ENCODE measurements around the gene CROT. TPM values are rescaled to one million over a fixed set of nuclear protein-coding genes. Genes with fewer than 3 reads are reported as not detected.

Gene CROT
- total RNA-seq, 2 donors from 2014 or later = 17.0 to 35.0 TPM

DNA sequence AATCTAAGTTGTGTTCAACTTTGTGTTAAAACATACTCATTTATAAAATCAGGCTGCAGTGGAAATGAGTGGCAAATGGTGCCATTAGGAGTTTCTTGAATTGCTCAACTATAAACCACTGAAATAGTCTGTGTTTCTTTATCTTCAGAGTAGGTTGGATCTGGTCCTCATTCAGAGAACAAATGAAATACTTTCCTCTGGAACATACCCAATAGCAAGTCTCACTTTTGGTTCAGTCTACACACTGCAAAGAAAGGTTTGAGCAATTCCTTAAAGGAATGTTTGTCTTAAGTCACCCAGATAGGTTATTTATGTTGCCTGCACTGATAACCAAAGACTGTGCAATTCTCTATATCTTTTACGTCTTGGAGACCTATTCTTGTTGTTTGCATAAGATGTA, 67.6 kb downstream of the CROT start:
- no peak for TF ChIP-seq POLR2AphosphoS5 (IDR thresholded peaks at IDR 0.05)
- no peak for TF ChIP-seq POLR2A (IDR thresholded peaks at IDR 0.05)
- TF ChIP-seq, protein P1, sequence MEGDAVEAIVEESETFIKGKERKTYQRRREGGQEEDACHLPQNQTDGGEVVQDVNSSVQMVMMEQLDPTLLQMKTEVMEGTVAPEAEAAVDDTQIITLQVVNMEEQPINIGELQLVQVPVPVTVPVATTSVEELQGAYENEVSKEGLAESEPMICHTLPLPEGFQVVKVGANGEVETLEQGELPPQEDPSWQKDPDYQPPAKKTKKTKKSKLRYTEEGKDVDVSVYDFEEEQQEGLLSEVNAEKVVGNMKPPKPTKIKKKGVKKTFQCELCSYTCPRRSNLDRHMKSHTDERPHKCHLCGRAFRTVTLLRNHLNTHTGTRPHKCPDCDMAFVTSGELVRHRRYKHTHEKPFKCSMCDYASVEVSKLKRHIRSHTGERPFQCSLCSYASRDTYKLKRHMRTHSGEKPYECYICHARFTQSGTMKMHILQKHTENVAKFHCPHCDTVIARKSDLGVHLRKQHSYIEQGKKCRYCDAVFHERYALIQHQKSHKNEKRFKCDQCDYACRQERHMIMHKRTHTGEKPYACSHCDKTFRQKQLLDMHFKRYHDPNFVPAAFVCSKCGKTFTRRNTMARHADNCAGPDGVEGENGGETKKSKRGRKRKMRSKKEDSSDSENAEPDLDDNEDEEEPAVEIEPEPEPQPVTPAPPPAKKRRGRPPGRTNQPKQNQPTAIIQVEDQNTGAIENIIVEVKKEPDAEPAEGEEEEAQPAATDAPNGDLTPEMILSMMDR (IDR thresholded peaks at IDR 0.05) = no peak
- no peaks in the 10 kb centered on the region for H3K27me3 ChIP-seq (replicated peaks; ENCODE audit: insufficient read depth)
- H3K9me3 ChIP-seq = no peaks in the 10 kb centered on the region
- no peaks in the 10 kb centered on the region for H3K36me3 ChIP-seq
- no peak for DNase-seq (ENCODE audit: low spot score)
- no peak overlapping the region for H3K4me3 ChIP-seq
- intact Hi-C loops (cut with DNase I) = no loop called here
- WGBS = 66% methylated on average over 1 of the region's 1 CpG
- H3K4me1 ChIP-seq (replicated peaks) = no peaks in the 10 kb centered on the region
- H3K27ac ChIP-seq = no peak overlapping the region

DNA sequence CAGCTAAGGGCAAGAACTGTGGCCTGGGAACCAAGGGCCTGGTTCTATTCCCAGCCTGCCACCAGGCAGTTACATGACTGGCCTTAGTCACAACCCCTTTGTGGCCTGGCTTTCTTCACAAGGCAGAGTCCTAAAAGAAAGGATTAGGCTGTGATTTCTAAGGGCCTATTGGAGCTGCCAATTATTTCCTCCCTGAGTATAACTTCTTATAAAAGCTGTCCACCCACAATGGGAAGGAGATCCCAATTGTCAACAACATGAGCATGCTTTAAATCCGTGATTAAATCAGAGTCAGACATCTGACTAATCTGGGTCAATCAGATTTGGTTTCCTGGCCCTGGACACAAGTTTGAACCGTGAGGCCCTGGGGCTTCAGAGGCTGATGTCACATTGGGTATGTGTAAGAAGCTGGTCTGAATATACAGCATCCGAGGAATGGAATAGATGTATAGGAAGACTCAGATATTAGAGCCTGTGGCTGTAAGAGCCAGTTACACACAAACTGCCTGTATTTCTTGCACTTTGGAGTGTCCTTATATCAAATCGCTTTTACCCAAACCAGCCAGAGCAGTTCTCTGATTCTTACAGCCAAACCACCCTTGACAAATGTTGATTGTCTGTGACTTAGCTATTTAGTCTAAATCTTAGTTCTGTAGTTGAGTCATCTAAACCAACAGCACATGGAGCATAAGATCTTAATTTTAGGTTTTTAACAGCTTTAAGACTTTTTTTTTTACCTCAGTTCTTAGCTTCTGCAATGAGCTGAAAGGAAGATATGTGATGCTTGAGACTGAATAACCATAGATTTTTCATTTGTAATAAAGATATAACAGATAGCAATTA, 68.7 kb downstream of the CROT start:
- H3K27me3 ChIP-seq (replicated peaks; ENCODE audit: insufficient read depth) = no peaks in the 10 kb centered on the region
- intact Hi-C loops (cut with DNase I) = no loop called here
- H3K27ac ChIP-seq = peak overlapping the region in 1 of 2 donors; percentile 6
- TF ChIP-seq POLR2AphosphoS5 (IDR thresholded peaks at IDR 0.05) (no peak), POLR2A (IDR thresholded peaks at IDR 0.05) (no peak)
- TF ChIP-seq, protein P1 (IDR thresholded peaks at IDR 0.05) = no peak
- no peak for DNase-seq (ENCODE audit: low spot score)
- no peaks in the 10 kb centered on the region for H3K9me3 ChIP-seq
- no peaks in the 10 kb centered on the region for H3K36me3 ChIP-seq
- WGBS = 43% methylated on average over 4 of the region's 4 CpGs
- no peak overlapping the region for H3K4me3 ChIP-seq
- no peaks in the 10 kb centered on the region for H3K4me1 ChIP-seq (replicated peaks)

DNA sequence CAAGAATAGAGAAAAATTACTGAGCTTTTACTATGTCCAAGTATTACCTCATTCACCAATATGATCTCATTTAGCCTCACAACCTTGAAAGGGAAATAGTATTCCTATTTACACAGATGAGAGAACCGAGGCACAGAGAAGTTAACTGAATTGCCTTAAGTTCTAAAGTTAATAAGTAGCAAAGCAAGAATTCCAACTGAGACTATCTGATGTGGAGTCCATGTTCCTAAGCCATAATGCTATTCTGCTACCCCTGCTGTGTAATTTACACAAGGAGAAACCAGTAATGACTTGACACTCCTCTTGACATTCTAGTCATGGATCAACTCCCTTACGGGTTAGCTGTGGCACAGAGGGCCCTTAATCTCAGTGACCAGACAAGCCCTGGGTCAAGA, 69.3 kb downstream of the CROT start:
- DNase-seq (ENCODE audit: low spot score) = no peak

DNA sequence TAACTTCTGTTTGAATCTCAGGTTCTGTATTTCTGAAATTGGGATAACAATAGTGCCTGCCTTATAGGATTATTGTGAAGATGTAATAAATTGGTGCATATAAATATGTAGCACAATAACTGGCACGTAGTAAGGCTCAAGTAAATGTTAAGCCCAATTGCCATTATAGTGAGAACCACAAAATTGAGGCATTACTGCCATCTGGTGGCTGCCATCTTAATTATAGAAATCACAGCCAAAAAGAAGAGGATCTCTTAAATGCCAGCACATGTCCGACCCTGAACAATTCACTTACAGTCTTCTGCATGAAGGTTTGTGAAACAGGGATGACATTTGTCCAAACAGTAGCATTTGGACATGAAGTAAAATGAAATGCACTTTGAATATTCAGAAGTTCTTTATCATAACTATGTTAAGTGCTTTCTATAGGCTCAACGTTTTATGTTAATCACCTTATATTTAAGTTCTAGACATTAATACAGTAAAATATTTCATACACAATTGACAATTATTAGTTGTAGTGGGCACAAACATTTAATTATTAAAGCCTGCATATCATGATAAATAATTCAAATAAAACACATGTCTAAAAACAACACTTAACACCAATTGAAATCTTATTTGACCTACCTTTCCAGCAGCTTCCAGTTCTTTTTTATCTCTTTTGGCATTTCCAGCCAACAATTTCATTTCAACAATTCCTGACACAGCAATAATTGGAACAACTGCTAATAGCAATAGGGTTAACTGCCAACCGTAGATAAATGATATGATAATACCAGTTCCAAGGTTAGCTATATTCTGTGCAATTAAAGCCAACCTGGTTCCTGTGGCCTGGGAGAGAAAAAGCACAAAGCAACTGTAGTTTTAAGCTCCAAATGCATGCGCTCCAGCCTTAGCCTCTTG, 71.5 kb downstream of the CROT start:
- Histone ChIP-seq H3K9me3 (no peaks in the 10 kb centered on the region), H3K27ac (no peak overlapping the region), H3K27me3 (replicated peaks; ENCODE audit: insufficient read depth) (no peaks in the 10 kb centered on the region), H3K36me3 (no peaks in the 10 kb centered on the region), H3K4me3 (no peak overlapping the region), H3K4me1 (replicated peaks) (no peaks in the 10 kb centered on the region)
- peak; percentile 65 for DNase-seq (ENCODE audit: low spot score)
- intact Hi-C loops (cut with DNase I) = loop anchor here (2.0 to 5.0 kb wide), 2 partner anchors 104 to 470 kb away; no protein-coding TSS in a partner anchor
- TF ChIP-seq, protein P1 (IDR thresholded peaks at IDR 0.05) = peak; percentile 42 to 88 (median 86)
- TF ChIP-seq POLR2AphosphoS5 (IDR thresholded peaks at IDR 0.05) (no peak), POLR2A (IDR thresholded peaks at IDR 0.05) (no peak)
- 49% methylated on average over 5 of the region's 5 CpGs for whole genome bisulfite sequencing

More for the DNA sequence above, 69.3 kb downstream of the CROT start:
- H3K4me1 ChIP-seq (replicated peaks) = no peaks in the 10 kb centered on the region
- H3K36me3 ChIP-seq = no peaks in the 10 kb centered on the region
- no peak overlapping the region for H3K4me3 ChIP-seq
- TF ChIP-seq POLR2A (IDR thresholded peaks at IDR 0.05) (no peak), POLR2AphosphoS5 (IDR thresholded peaks at IDR 0.05) (no peak)
- TF ChIP-seq, protein P1 (IDR thresholded peaks at IDR 0.05) = no peak
- H3K27ac ChIP-seq = no peak overlapping the region
- H3K9me3 ChIP-seq = no peaks in the 10 kb centered on the region
- intact Hi-C loops (cut with DNase I) = loop anchor here (5.0 kb wide), 1 partner anchor 473 kb away; no protein-coding TSS in a partner anchor
- WGBS = 68% methylated on average over 2 of the region's 2 CpGs
- no peaks in the 10 kb centered on the region for H3K27me3 ChIP-seq (replicated peaks; ENCODE audit: insufficient read depth)
